Astrocyte (in vitro differentiated cells and primary cell): ENCODE results near the gene ABCA3. TPM values are rescaled to one million over a fixed set of nuclear protein-coding genes. Genes with fewer than 3 reads are reported as not detected.
A peak's percentile ranks its signal among the peaks of the same experiment; 100 is the strongest.

Experiments used
- DNase-seq: peaks from one replicate; pipeline ENCODE4 v3.0.0-alpha.2; 2010; ENCODE audit warnings: low read depth
- FAIRE-seq: peaks from 2 replicates; lab custom pipeline; 2011; peaks lifted over from hg19 to GRCh38; lab: Jason Lieb, UNC
- H2AFZ ChIP-seq: 2 replicates; pipeline ENCODE4 v1.6.0; 2012; ENCODE audit warnings: low read depth, low read length, inconsistent platforms
- H3K27ac ChIP-seq: 2 replicates; pipeline ENCODE4 v1.5.1; 2011; ENCODE audit warnings: low read depth, low read length, inconsistent platforms
- H3K27me3 ChIP-seq: 2 replicates; pipeline ENCODE4 v1.6.0; 2011; ENCODE audit warnings: low read length, inconsistent platforms; ENCODE audit not compliant: insufficient read depth
- H3K36me3 ChIP-seq: 2 replicates; pipeline ENCODE4 v1.5.1; 2011; ENCODE audit warnings: low read length, inconsistent platforms; ENCODE audit not compliant: insufficient read depth
- H3K4me1 ChIP-seq: 2 replicates; pipeline ENCODE4 v1.5.1; 2011; ENCODE audit warnings: low read length, inconsistent platforms; ENCODE audit not compliant: insufficient read depth
- H3K4me2 ChIP-seq: 2 replicates; pipeline ENCODE4 v1.6.0; 2012; ENCODE audit warnings: low read length, inconsistent platforms
- H3K4me3 ChIP-seq: 2 replicates; pipeline ENCODE4 v1.5.1; 2011; ENCODE audit warnings: low read depth, mild to moderate bottlenecking, low read length, inconsistent platforms; ENCODE audit not compliant: insufficient read depth
- H3K79me2 ChIP-seq: 2 replicates; pipeline ENCODE4 v1.6.0; 2012; ENCODE audit warnings: mild to moderate bottlenecking, low read length, inconsistent platforms; ENCODE audit not compliant: insufficient read depth
- H3K9ac ChIP-seq: 2 replicates; pipeline ENCODE4 v1.6.0; 2012; ENCODE audit warnings: mild to moderate bottlenecking, low read length, inconsistent platforms
- H3K9me3 ChIP-seq: 2 replicates; pipeline ENCODE4 v1.5.1; 2012; ENCODE audit warnings: low read depth, mild to moderate bottlenecking, low read length, inconsistent platforms; ENCODE audit not compliant: insufficient read depth
- H4K20me1 ChIP-seq: 2 replicates; pipeline ENCODE4 v1.6.0; 2012; ENCODE audit warnings: low read length, inconsistent platforms; ENCODE audit not compliant: insufficient read depth
- H3K27ac Mint-ChIP-seq: one replicate; pipeline ENCODE4 v1.8.0; 2021; ENCODE audit warnings: mild to moderate bottlenecking, mixed read lengths; ENCODE audit not compliant: unreplicated experiment
- H3K27me3 Mint-ChIP-seq: one replicate; pipeline ENCODE4 v1.8.0; 2021; ENCODE audit warnings: low read depth, mixed read lengths; ENCODE audit not compliant: unreplicated experiment
- H3K36me3 Mint-ChIP-seq: one replicate; pipeline ENCODE4 v1.8.0; 2021; ENCODE audit warnings: low read depth, mixed read lengths; ENCODE audit not compliant: unreplicated experiment
- H3K4me1 Mint-ChIP-seq: one replicate; pipeline ENCODE4 v1.8.0; 2021; ENCODE audit warnings: low read depth, mixed read lengths; ENCODE audit not compliant: unreplicated experiment
- H3K4me3 Mint-ChIP-seq: one replicate; pipeline ENCODE4 v1.8.0; 2021; ENCODE audit warnings: mild to moderate bottlenecking, moderate library complexity, mixed read lengths; ENCODE audit not compliant: unreplicated experiment
- H3K9me3 Mint-ChIP-seq: one replicate; pipeline ENCODE4 v1.8.0; 2021; ENCODE audit warnings: mild to moderate bottlenecking, mixed read lengths; ENCODE audit not compliant: unreplicated experiment
- CTCF ChIP-seq: IDR thresholded peaks from 2 replicates; pipeline ENCODE4 v1.5.1; 2011; ENCODE audit warnings: low read depth, mild to moderate bottlenecking, inconsistent platforms, low read length, moderate library complexity; ENCODE audit not compliant: insufficient read depth
- EZH2 ChIP-seq: IDR thresholded peaks from 2 replicates; pipeline ENCODE4 v1.6.1; 2012; ENCODE audit warnings: mild to moderate bottlenecking, low read length, inconsistent platforms; ENCODE audit not compliant: insufficient read depth
- total RNA-seq: library from RNA; stranded (reverse); gene quantifications from 2 replicates; pipeline ENCODE4 v1.2.1, GENCODE V29; 2021

The ABCA3 gene
- total RNA-seq, 1 donor from 2014 or later: 4.8 TPM

- Mint-ChIP-seq H3K36me3 (no peaks in the 10 kb centered on the region), H3K27ac (peak overlapping the region; percentile 58), H3K4me3 (peak overlapping the region; percentile 87), H3K27me3 (peaks cover 20% of the 10 kb centered on the region), H3K4me1 (peaks cover 2% of the 10 kb centered on the region), H3K9me3 (no peaks in the 10 kb centered on the region)
- no peaks in the 10 kb centered on the region for H3K9me3 ChIP-seq
- peaks cover 14% of the 10 kb centered on the region for H3K27me3 ChIP-seq
- H4K20me1 ChIP-seq: no peaks in the 10 kb centered on the region
- H3K4me3 ChIP-seq: peak overlapping the region; percentile 57
- H3K36me3 ChIP-seq: no peaks in the 10 kb centered on the region
- no peak for DNase-seq
- FAIRE-seq: no peak
- peak overlapping the region; percentile 83 for H3K4me2 ChIP-seq
- no peak for TF ChIP-seq CTCF
- TF ChIP-seq EZH2: peak; percentile 89
- H3K9ac ChIP-seq: no peak overlapping the region
- H3K27ac ChIP-seq: no peak overlapping the region
- H3K79me2 ChIP-seq: no peaks in the 10 kb centered on the region
- peak overlapping the region; percentile 91 for H2AFZ ChIP-seq
- peaks cover 4% of the 10 kb centered on the region for H3K4me1 ChIP-seq
Measured at GRCh38 chr16:2339521-2340484, 725 bp downstream of the ABCA3 start.

GRCh38 chr16:2337431-2338296 lies 2.9 kb downstream of the ABCA3 start:
- Histone ChIP-seq H3K79me2 (no peaks in the 10 kb centered on the region), H3K36me3 (no peaks in the 10 kb centered on the region), H3K4me3 (no peak overlapping the region), H4K20me1 (no peaks in the 10 kb centered on the region), H3K27ac (no peak overlapping the region), H2AFZ (no peak overlapping the region), H3K4me1 (peaks cover 4% of the 10 kb centered on the region), H3K9me3 (no peaks in the 10 kb centered on the region), H3K4me2 (no peak overlapping the region), H3K27me3 (peaks cover 9% of the 10 kb centered on the region), H3K9ac (no peak overlapping the region)
- Mint-ChIP-seq H3K27ac (no peak overlapping the region), H3K9me3 (peaks cover 1% of the 10 kb centered on the region), H3K27me3 (peaks cover 19% of the 10 kb centered on the region), H3K4me3 (peak overlapping the region; percentile 21), H3K36me3 (no peaks in the 10 kb centered on the region), H3K4me1 (peaks cover 8% of the 10 kb centered on the region)
- no peak for FAIRE-seq
- no peak for DNase-seq
- TF ChIP-seq CTCF (no peak), EZH2 (no peak)
